Caco-2 (cell line): Measurements from ENCODE around the gene TFB1M. TPM values are rescaled to one million over a fixed set of nuclear protein-coding genes. Genes with fewer than 3 reads are reported as not detected.
A peak's percentile ranks its signal among the peaks of the same experiment; 100 is the strongest.

Experiments
- BruUV-seq: library from RNA; stranded (reverse); fragments of 400-500 nt; replicated peaks from 2 replicates; lab custom pipeline; 2021; lab: Mats Ljungman, UMichigan
- CTCF ChIA-PET: fragments of 300-600 bp; sonication (Branson Sonifier 250); formaldehyde crosslinking; loops from one replicate; lab custom pipeline; 2022; ENCODE audit warnings: antibody characterized with exemption; lab: Charles Lee
- POLR2A ChIA-PET: fragments of 300-600 bp; sonication (Branson Sonifier 250); formaldehyde crosslinking; loops from one replicate; lab custom pipeline; 2022; ENCODE audit warnings: antibody characterized with exemption; lab: Charles Lee
- DNase-seq, 2 experiments: peaks; one replicate each; pipeline versions ENCODE4 v3.0.0 to v3.0.0-alpha.2; 2020 to 2022
- H3K27me3 ChIP-seq: replicated peaks from 2 replicates; pipeline ENCODE4 v1.6.0; 2011; ENCODE audit warnings: low read length; ENCODE audit not compliant: control insufficient read depth, insufficient read depth
- H3K36me3 ChIP-seq: 2 replicates; pipeline ENCODE4 v1.5.1; 2011; ENCODE audit warnings: low read length; ENCODE audit not compliant: control insufficient read depth, insufficient read depth
- H3K4me1 ChIP-seq: fragments of 250-450 bp; sonication (Bioruptor Pico); 2 replicates; pipeline ENCODE4 v1.5.1; 2020; ENCODE audit warnings: mild to moderate bottlenecking
- H3K4me3 ChIP-seq: 2 replicates; pipeline ENCODE4 v1.5.1; 2011; ENCODE audit warnings: low read depth, mild to moderate bottlenecking, control low read depth, low read length
- H3K9me3 ChIP-seq: fragments of 250-450 bp; sonication (Bioruptor Pico); 2 replicates; pipeline ENCODE4 v1.5.1; 2020; ENCODE audit warnings: mild to moderate bottlenecking, moderate library complexity
- H3K27ac Mint-ChIP-seq: one replicate; pipeline ENCODE4 v1.8.0; 2022; ENCODE audit warnings: mixed read lengths; ENCODE audit not compliant: unreplicated experiment
- H3K27me3 Mint-ChIP-seq: one replicate; pipeline ENCODE4 v1.8.0; 2022; ENCODE audit warnings: mixed read lengths; ENCODE audit not compliant: insufficient read depth, unreplicated experiment
- H3K36me3 Mint-ChIP-seq: one replicate; pipeline ENCODE4 v1.8.0; 2022; ENCODE audit warnings: mild to moderate bottlenecking, mixed read lengths; ENCODE audit not compliant: insufficient read depth, unreplicated experiment
- H3K4me1 Mint-ChIP-seq: one replicate; pipeline ENCODE4 v1.8.0; 2022; ENCODE audit warnings: low read depth, mixed read lengths; ENCODE audit not compliant: unreplicated experiment
- H3K4me3 Mint-ChIP-seq: one replicate; pipeline ENCODE4 v1.8.0; 2022; ENCODE audit warnings: mild to moderate bottlenecking, moderate library complexity, mixed read lengths; ENCODE audit not compliant: unreplicated experiment
- H3K9me3 Mint-ChIP-seq: one replicate; pipeline ENCODE4 v1.8.0; 2022; ENCODE audit warnings: mixed read lengths; ENCODE audit not compliant: unreplicated experiment
- CTCF ChIP-seq, 2 experiments: fragments of 200-600 bp in 1 of 2; IDR thresholded peaks; 1 replicate in 1 of 2; 2 replicates in 1 of 2; pipeline versions ENCODE4 v1.5.1 to v1.8.0; 2011 to 2022; ENCODE audit warnings: antibody characterized with exemption in 1 of 2, control low read depth in 1 of 2, inconsistent platforms in 1 of 2, low read depth in 1 of 2, low read length in 1 of 2, mild to moderate bottlenecking in 1 of 2, moderate library complexity in 1 of 2; ENCODE audit not compliant: insufficient read depth in 1 of 2, severe bottlenecking in 1 of 2, unreplicated experiment in 1 of 2
- intact Hi-C: fragments of 100-400 bp; cut with micrococcal nuclease; formaldehyde crosslinking; loops from one replicate; pipeline ENCODE4 v1.10.0; 2022; ENCODE audit not compliant: unreplicated experiment
- total RNA-seq: library from RNA; stranded (reverse); gene quantifications from 2 replicates; pipeline ENCODE4 v1.2.3, GENCODE V29; 2022

TFB1M gene
- total RNA-seq, 1 experiment from 2014 or later: 35.7 TPM

- 0 out of 2 replicates have a peak, but pooled peaks cover 7% of the 10 kb centered on the region for H3K9me3 ChIP-seq
- no peaks in the 10 kb centered on the region for H3K27me3 ChIP-seq
- peak; percentile 94 to 96 for DNase-seq
- TF ChIP-seq CTCF (IDR thresholded peaks at IDR 0.05; ENCODE audit: insufficient read depth in 1 of 2, low read depth in 1 of 2, low read length in 1 of 2, severe bottlenecking in 1 of 2, unreplicated experiment in 1 of 2): no peak
- H3K4me1 Mint-ChIP-seq: peaks cover 33% of the 10 kb centered on the region
- ChIA-PET POLR2A (interaction anchor here (1.0 to 1.1 kb wide), 3 partner anchors 14 to 158 kb away, joined by 3 to 12 read pairs (median 3); no protein-coding TSS in a partner anchor), CTCF (interaction anchor here (0.6 to 2.6 kb wide), 5 partner anchors 15 to 171 kb away, joined by 3 to 21 read pairs (median 5); no protein-coding TSS in a partner anchor)
- peak overlapping the region; percentile 82 for H3K4me3 Mint-ChIP-seq
- BruUV-seq: no TSS peak
- H3K27ac Mint-ChIP-seq: peak overlapping the region; percentile 98
- peaks cover 44% of the 10 kb centered on the region for H3K36me3 Mint-ChIP-seq
- H3K9me3 Mint-ChIP-seq: peaks cover 24% of the 10 kb centered on the region
- H3K4me3 ChIP-seq: peak overlapping the region; percentile 39
- intact Hi-C loops: loop anchor here (1.0 to 10.0 kb wide), 8 partner anchors 36 to 376 kb away; no protein-coding TSS in a partner anchor
- H3K4me1 ChIP-seq: peaks cover 29% of the 10 kb centered on the region
- no peaks in the 10 kb centered on the region; the same call in 1 of the 2 replicates for H3K36me3 ChIP-seq
- no peaks in the 10 kb centered on the region for H3K27me3 Mint-ChIP-seq
These were observed 14.5 kb upstream of the TFB1M start for GRCh38 chr6:155328539-155329459.

DNA sequence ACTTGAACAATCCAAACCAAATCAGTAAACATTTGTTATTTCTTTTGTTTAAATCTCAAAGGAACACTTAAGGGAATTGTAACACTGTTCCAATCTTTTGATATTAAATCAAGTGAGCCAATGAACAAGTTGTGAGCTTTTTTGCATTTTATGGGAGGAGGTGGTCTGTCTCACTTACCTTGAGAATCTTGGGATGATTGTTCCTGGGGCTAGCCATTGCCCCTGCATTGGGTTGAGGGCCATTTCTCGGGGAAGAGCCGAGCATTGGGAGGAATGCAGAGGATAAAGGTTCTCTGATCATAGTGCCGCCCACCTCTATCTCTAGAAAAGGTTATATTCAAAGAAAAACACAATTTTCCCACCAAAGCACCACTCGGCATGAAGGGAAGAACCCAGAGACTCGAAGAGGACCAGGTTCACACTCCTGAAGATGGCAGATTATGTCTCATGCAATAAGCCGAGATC is 13.8 kb upstream of the TFB1M start:
- Mint-ChIP-seq H3K4me1 (peaks cover 27% of the 10 kb centered on the region), H3K27ac (peak overlapping the region; percentile 98), H3K9me3 (peaks cover 17% of the 10 kb centered on the region), H3K36me3 (peaks cover 39% of the 10 kb centered on the region), H3K27me3 (no peaks in the 10 kb centered on the region), H3K4me3 (peak overlapping the region; percentile 82)
- H3K27me3 ChIP-seq: no peaks in the 10 kb centered on the region
- intact Hi-C loops: loop anchor here (1.0 to 10.0 kb wide), 8 partner anchors 37 to 377 kb away; no protein-coding TSS in a partner anchor
- TF ChIP-seq CTCF (IDR thresholded peaks at IDR 0.05; ENCODE audit: insufficient read depth in 1 of 2, low read depth in 1 of 2, low read length in 1 of 2, severe bottlenecking in 1 of 2, unreplicated experiment in 1 of 2): no peak
- H3K9me3 ChIP-seq: 0 out of 2 replicates have a peak, but pooled peaks cover 7% of the 10 kb centered on the region
- H3K4me3 ChIP-seq: peak overlapping the region; percentile 39
- TSS peak; percentile 79 for BruUV-seq
- ChIA-PET CTCF (interaction anchor here (1.0 to 2.6 kb wide), 5 partner anchors 14 to 171 kb away, joined by 3 to 21 read pairs (median 6); partner anchors contain the start of gene TFB1M), POLR2A (interaction anchor here (1.0 kb wide), 2 partner anchors 13 to 71 kb away, joined by 3 to 12 read pairs; no protein-coding TSS in a partner anchor)
- peaks cover 29% of the 10 kb centered on the region for H3K4me1 ChIP-seq
- DNase-seq: no peak
- no peaks in the 10 kb centered on the region; the same call in 1 of the 2 replicates for H3K36me3 ChIP-seq
